Parathyroid adenoma (tissue), 2 donors: ENCODE data around the gene SLC30A10.
"Not testable (repeated sequence)": the region's sequence is repeated elsewhere in the genome, so short reads cannot be mapped to it uniquely, and the experiment has no call there.

ENCODE experiments used
- H2AFZ ChIP-seq: fragments of 300-600 bp; sonication (generic); one replicate; pipeline ENCODE4 v1.7.0; 2017; ENCODE audit warnings: antibody characterized with exemption, mild to moderate bottlenecking
- H3K27ac ChIP-seq: fragments of 300-600 bp; sonication (generic); one replicate; pipeline ENCODE4 v1.7.0; 2017
- H3K27me3 ChIP-seq: fragments of 300-600 bp; sonication (generic); one replicate; pipeline ENCODE4 v1.7.0; 2017; ENCODE audit warnings: low read length; ENCODE audit not compliant: control insufficient read depth, insufficient read depth
- H3K36me3 ChIP-seq: fragments of 300-600 bp; sonication (generic); one replicate; pipeline ENCODE4 v1.7.0; 2017; ENCODE audit warnings: low read length; ENCODE audit not compliant: control insufficient read depth, insufficient read depth
- H3K4me1 ChIP-seq: fragments of 300-600 bp; sonication (generic); one replicate; pipeline ENCODE4 v1.7.0; 2017; ENCODE audit warnings: control low read depth
- H3K4me2 ChIP-seq: fragments of 300-600 bp; sonication (generic); one replicate; pipeline ENCODE4 v1.7.0; 2017; ENCODE audit warnings: low read length
- H3K4me3 ChIP-seq: fragments of 300-600 bp; sonication (generic); one replicate; pipeline ENCODE4 v1.7.0; 2017; ENCODE audit warnings: low read depth, low read length
- H3K79me2 ChIP-seq: fragments of 300-600 bp; sonication (generic); one replicate; pipeline ENCODE4 v1.7.0; 2017; ENCODE audit warnings: control low read depth
- H3K9ac ChIP-seq: fragments of 300-600 bp; sonication (generic); one replicate; pipeline ENCODE4 v1.7.0; 2017; ENCODE audit warnings: mild to moderate bottlenecking
- H3K9me3 ChIP-seq: fragments of 300-600 bp; sonication (generic); one replicate; pipeline ENCODE4 v1.7.0; 2017; ENCODE audit warnings: low read length; ENCODE audit not compliant: control insufficient read depth
- CTCF ChIP-seq: fragments of 300-600 bp; sonication (generic); IDR thresholded peaks from one replicate; pipeline ENCODE4 v1.7.0; 2017; ENCODE audit warnings: antibody characterized with exemption, mild to moderate bottlenecking
- donor health status: primary hyperparathyroidism.

SLC30A10 gene

DNA sequence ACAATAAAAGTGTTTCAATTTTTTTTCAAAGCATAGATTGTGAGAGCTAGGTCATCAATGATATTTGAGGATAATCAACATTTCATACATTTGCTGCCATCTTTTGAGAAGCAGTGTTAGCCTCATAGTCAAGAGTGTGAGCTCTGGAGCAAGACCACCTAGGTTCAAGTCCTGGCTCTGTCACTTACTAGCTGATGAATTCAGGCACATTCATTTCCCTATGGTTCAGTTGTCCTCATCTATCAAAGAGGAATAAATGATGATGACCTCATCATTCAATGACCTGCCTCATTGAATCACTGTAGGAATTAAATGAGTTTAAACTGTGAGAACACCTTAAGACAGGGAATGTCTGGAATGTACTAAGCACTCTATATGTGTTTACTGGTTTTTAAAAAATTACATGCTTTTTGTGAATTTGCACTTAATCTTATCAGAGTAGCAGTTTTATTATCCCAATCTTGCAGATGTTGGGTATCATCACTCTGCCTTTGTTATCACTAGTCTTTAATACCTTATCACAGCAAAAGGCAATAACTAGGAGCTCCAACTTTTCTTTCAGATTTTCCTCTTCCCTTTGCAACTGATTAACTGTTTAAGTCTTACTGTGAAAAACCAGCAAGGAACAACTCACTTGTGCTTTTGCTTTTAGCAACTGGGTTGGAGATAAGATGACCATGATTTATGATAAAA is 47.4 kb downstream of the SLC30A10 start:
- H3K27ac ChIP-seq, result no peak overlapping the region
- H3K4me2 ChIP-seq, result no peak overlapping the region
- H3K27me3 ChIP-seq, result no peaks in the 10 kb centered on the region
- no peaks in the 10 kb centered on the region for H3K4me1 ChIP-seq
- no peaks in the 10 kb centered on the region for H3K36me3 ChIP-seq
- H3K4me3 ChIP-seq, result no peak overlapping the region
- H3K9ac ChIP-seq, result no peak overlapping the region
- no peak for TF ChIP-seq CTCF
- no peaks in the 10 kb centered on the region for H3K79me2 ChIP-seq
- H3K9me3 ChIP-seq, result no peaks in the 10 kb centered on the region
- no peak overlapping the region for H2AFZ ChIP-seq

- H3K36me3 ChIP-seq, result no peaks in the 10 kb centered on the region
- H3K9ac ChIP-seq, result no peak overlapping the region
- TF ChIP-seq CTCF, result no peak
- H3K4me2 ChIP-seq, result no peak overlapping the region
- no peaks in the 10 kb centered on the region for H3K4me1 ChIP-seq
- H3K9me3 ChIP-seq, result no peaks in the 10 kb centered on the region
- no peaks in the 10 kb centered on the region for H3K27me3 ChIP-seq
- H3K27ac ChIP-seq, result no peak overlapping the region
- H3K4me3 ChIP-seq, result no peak overlapping the region
- no peak overlapping the region for H2AFZ ChIP-seq
- no peaks in the 10 kb centered on the region for H3K79me2 ChIP-seq
Measured at GRCh38 chr1:219876798-219877209, 51.6 kb downstream of the SLC30A10 start.

- Histone ChIP-seq H3K9ac (no peak overlapping the region), H3K79me2 (no peaks in the 10 kb centered on the region), H3K9me3 (no peaks in the 10 kb centered on the region), H3K36me3 (no peaks in the 10 kb centered on the region), H2AFZ (no peak overlapping the region), H3K27me3 (no peaks in the 10 kb centered on the region), H3K4me1 (no peaks in the 10 kb centered on the region), H3K27ac (no peak overlapping the region), H3K4me2 (no peak overlapping the region), H3K4me3 (no peak overlapping the region)
- no peak for TF ChIP-seq CTCF
Measured at GRCh38 chr1:219875860-219876259, 52.5 kb downstream of the SLC30A10 start.

DNA sequence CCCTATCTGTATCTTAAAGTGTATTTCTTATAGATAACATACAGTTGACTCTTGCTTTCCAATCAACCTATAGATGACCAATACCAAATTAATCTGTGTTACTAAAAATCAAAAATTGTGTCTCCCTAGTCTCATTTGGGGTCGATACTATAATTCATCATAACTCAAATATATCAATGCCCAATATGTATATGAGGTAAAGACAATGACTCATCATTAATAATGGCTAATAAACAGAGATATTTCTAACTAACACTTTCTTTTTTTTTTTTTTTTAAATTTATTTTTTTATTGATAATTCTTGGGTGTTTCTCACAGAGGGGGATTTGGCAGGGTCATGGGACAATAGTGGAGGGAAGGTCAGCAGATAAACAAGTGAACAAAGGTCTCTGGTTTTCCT is 55.8 kb downstream of the SLC30A10 start:
- not testable (repeated sequence) for H3K4me2 ChIP-seq, H3K27me3 ChIP-seq, H3K36me3 ChIP-seq, H3K9me3 ChIP-seq, H2AFZ ChIP-seq, H3K27ac ChIP-seq, H3K79me2 ChIP-seq, H3K9ac ChIP-seq, H3K4me3 ChIP-seq, H3K4me1 ChIP-seq

DNA sequence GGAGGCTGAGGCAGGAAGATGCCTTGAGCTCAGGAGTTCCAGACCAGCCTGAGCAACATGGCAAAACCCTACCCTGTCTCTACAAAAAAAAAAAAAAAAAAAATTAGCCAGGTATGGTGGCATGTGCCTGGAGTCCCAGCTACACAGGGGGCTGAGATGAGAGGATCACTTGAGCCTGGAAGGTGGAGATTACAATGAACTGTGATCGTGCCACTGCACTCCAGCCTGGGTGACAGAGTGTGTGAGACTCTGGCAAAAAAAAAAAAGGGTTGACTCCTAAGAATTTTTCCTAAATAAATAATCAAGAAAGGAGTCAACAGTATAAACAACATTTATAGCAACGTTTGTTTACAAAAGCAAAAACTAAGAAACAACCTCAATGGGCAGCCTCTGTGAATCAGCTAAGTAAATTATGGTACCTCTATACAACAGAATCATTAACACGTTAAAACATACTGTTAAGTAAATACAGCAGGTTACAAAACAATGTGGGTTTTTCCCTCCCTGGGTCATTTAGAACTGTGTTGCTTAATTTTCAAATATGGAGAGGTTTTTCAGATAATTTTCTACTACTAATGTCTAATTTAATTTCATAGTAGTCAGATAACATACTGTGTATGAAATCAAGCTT is 56.8 kb downstream of the SLC30A10 start:
- H2AFZ ChIP-seq, result no peak overlapping the region
- H3K4me3 ChIP-seq, result no peak overlapping the region
- H3K27ac ChIP-seq, result no peak overlapping the region
- no peaks in the 10 kb centered on the region for H3K4me1 ChIP-seq
- no peak overlapping the region for H3K9ac ChIP-seq
- H3K27me3 ChIP-seq, result no peaks in the 10 kb centered on the region
- no peaks in the 10 kb centered on the region for H3K79me2 ChIP-seq
- no peaks in the 10 kb centered on the region for H3K9me3 ChIP-seq
- no peak for TF ChIP-seq CTCF
- no peaks in the 10 kb centered on the region for H3K36me3 ChIP-seq
- no peak overlapping the region for H3K4me2 ChIP-seq

GRCh38 chr1:219868615-219869014 is 59.7 kb downstream of the SLC30A10 start:
- not testable (repeated sequence) for H3K79me2 ChIP-seq, H3K4me3 ChIP-seq, H3K4me1 ChIP-seq, H3K36me3 ChIP-seq, H3K9ac ChIP-seq, H3K4me2 ChIP-seq, H2AFZ ChIP-seq, H3K9me3 ChIP-seq, H3K27ac ChIP-seq, H3K27me3 ChIP-seq
